NCI-H524 treated with DMSO at 0.1 percent for 48 hours (cell line): ENCODE data around the gene MEF2A.

Experiments
- DNase-seq: peaks from one replicate; lab custom pipeline; 2025; lab: John Stamatoyannopoulos, UW

MEF2A gene

DNA sequence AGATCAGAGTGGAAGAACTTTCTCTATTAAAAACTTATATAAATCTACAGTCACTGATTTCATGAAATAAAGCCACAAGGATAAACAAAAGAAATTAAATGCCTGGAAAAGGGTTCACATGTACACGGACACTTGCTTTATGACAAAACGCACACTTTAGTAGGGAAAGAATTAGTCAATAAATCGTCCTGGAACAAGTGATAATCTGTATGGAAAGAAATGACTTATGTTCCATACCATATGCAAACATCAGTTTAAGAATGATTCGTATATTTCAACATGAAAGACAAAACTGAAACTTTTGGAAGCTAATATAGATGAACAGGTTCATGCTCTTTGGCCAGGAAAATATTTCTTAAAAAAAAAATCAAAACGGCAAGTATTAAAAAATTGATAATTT is 40.2 kb downstream of the MEF2A start:
- no peak for DNase-seq

DNA sequence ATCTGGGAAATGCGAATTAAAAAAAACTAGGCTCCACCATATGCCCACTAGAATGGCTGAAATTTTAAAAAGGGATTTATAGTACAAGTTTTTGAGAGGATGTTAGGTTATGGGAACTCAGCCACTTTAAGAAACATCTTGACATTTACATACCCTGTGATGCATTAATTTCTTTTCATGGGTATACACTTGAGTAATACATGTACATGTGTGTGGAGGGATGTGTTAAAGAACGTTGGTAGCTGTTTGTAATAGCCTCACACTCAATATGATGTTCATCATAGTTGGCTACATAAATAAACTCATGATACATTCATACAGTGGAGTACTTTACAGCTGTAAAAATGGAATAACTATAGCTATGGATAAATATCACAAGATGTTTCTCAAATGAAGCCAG is 40.9 kb downstream of the MEF2A start:
- DNase-seq, result no peak

DNA sequence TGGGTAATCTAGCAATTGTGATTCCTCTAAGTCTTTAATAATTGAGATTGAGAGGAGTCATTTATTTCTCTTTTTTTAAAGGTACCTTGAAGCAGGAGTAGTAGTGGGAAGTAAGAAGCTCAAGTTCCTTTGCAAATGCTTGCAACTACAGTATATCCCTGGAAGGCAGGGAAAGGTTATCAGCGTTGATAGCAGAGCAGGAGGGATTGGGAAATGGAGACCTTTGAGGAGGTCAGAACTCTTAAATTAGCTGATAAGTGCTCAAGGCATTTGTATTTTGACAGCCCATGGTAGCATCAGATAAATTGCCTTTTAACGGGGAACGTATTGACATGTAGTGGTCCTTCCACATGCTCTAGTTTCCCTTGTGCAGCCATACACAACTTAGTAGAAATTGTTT is 47.7 kb downstream of the MEF2A start:
- DNase-seq, result no peak

- no peak for DNase-seq
Observed at GRCh38 chr15:99613887-99614647, 48.3 kb downstream of the MEF2A start.

- no peak for DNase-seq
Observed at GRCh38 chr15:99614749-99615288, 49.0 kb downstream of the MEF2A start.

DNA sequence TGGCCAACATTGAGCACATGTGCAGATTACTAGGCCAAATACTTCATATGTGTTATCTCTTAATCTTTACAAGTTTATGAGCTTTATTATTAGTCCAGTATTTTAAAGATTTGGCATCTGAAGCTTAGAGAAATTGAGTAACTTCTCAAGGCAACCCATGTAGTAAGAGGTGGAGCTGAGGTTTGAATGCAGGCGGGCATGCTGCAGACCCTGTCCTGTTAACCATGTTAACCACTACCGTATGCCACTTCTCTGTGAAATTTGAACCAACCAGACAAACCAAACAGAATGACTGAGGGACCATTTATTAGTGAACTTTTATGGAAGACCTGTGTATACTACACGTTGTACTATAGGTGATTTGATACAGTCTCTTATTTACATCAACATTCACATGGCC is 49.7 kb downstream of the MEF2A start:
- DNase-seq, result no peak

GRCh38 chr15:99616129-99616528 is 50.3 kb downstream of the MEF2A start:
- no peak for DNase-seq

DNA sequence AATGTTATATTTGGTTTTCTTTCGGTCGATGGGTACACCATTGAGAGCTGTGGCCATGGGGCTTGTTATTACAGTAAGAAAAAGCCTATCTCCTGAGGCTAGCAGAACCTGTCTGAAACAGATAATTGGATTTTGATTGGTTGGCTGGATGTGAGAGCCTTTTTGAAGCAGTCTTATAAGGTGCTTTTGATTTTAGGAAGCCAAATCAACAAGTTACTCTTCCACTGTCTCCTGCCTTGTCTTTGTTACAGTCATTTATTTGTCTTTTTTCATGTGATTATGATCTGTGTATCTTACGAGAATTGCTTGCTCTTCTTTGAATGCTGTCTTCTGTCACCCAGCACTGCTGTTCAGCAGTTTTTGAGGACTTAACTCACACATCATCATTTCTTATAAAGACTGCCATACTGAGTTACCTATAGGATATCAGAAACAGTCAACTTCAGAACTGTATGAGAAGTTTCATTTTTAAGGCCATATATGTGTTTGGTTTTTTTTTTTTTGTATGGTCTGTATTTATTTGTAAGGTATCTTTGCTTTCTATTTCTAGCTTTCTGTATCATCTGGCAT is 51.1 kb downstream of the MEF2A start:
- DNase-seq, result no peak

- no peak for DNase-seq
Observed at GRCh38 chr15:99618941-99619411, 53.2 kb downstream of the MEF2A start.

DNA sequence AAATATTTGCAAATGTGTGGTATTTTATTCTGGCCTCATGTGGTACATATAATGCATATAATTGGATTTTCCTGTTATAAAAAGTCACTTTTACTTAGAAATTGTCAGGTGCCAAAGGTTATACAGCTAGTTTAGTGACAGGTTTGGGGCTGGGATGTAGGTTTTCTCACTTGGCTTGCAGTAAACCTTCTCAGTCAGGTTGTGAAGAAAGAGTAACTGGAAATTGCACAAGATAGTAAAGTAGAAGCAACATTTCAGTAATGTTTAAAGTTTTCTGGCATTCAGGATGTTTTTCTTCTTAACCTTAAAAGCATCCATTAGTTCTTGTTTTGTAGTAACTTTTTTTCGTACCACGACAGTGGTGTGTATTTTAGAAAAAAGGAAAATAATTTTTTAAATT is 53.9 kb downstream of the MEF2A start:
- no peak for DNase-seq

GRCh38 chr15:99620178-99620577 is 54.4 kb downstream of the MEF2A start:
- no peak for DNase-seq

- no peak for DNase-seq
Observed at GRCh38 chr15:99621767-99622166, 56.0 kb downstream of the MEF2A start.

DNA sequence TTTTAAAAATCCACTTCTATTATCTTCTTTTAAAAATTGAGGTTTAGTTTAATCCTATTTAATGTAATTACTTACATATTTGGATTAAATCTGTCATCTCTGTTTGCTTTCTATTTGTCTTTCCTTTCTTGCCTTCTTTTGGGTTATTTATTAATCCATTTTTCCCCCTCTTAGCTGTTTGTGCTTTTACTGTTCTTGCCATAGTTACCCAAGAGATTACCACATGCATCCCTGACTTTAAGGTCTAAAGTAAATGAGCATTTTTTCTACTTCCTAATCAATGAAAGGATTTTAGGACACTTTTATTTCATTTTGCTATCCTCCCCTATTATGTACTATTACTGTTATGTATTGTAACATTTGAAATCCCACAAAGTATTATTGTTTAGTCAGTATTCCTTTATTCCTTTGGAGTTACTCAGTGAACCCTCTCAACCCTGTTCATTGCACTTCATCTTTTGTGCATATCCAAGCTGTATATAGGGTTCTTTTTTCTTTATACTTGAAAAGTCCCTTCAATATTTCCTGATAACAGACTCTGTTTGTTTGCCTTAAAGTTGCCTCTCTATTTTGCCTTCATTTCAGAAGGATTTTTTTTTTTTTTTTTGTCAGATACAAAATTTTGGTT is 62.7 kb downstream of the MEF2A start:
- DNase-seq, result no peak

DNA sequence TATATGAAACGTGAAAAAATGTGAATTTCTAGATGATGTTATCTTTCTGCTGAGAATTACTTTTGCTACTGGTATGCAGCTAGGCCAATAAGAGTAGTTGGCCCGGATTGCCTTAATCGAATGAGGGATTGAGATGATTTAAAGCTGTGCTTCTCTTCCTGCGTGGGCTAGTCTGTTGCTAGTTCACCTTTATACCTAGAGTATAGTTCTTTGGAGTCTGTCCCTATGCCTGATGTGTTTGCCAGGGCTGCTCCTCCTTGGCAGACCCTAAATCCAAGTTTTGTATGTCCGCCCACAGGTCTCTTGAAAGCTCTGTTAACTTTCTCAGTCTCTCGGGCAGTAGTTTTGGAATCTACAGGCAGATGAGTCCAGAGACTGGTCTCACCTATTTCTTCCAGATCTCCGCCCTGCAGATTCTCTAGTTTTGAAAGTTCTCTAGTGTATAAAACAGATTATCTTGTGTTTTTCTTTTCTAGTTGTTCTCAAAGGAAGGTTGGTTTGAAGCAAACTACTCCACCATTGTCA is 64.9 kb downstream of the MEF2A start:
- no peak for DNase-seq

DNA sequence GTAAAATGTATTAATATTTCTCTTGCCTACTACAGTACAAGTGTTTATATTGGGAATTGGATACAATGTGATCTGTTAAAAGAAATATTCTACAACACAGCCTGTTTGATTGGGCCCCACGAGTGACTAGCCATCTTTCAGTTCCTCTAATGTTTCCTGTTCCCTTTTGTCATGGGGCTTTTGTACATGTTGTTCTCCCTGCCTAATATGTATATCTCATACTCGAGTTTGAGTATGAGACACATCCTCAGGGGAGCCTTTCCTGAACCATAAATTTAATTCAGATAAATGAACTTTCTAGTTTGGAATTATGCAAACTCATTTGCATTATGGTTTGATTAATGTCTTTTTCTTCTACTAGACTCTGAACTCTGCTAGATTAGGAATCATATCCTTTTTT is 65.5 kb downstream of the MEF2A start:
- DNase-seq, result no peak

- no peak for DNase-seq
Observed at GRCh38 chr15:99632521-99632920, 66.7 kb downstream of the MEF2A start.

DNA sequence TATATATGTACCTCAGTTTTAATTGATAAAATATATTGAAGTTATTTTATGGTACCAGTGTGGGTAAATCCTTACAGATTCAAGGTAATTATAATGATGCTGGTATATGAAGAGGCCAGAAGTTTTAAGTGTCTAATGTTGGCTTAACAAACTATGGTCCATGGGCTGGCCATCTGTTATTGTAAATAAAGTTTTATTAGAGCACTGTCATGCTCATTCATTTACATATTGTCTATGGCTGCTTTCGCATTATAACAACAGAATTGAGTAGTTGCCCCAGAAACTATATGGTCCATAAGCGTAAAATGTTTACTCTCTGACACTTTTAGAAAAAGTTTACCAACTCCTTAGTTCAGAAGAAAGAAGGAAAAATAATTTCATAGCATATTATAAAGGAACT is 67.9 kb downstream of the MEF2A start:
- no peak for DNase-seq

GRCh38 chr15:99634576-99634975 is 68.8 kb downstream of the MEF2A start:
- DNase-seq, result no peak

DNA sequence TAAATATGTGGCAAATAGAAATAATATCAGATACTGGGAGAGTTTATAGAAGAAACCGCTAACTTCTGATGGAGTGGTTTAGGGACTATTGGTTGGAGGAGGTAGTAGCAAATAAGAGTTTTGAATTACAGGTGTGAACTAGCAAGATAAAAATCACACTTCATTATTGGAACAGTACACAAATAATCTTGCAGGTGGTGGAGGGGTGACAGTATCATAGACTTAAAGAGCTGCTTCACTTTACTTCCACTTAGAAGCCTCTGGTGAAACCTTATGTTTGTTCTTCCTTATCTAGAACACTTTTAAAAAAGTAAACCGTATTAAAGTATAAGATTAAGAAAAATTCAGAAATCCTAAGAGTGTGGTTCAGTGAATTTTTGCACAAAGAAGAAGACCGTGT is 69.4 kb downstream of the MEF2A start:
- DNase-seq, result no peak

DNA sequence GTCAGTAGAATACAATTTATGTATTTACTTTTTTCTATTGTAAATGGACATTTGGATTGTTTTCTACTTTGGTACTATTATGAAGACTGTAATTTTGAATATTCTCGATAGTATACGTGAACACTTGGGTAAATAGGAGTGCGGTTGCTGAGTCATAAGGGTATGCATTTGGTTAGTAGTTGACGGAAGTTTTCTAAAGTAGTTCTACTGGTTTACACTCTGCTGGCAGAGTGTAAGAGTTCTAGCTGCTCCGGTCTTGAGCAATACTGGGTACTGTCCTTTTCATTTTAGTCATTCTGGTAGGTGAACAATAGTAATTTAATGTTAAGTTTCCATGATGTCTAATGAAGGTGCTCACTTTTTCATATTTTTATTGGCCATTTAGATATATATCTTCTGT is 70.0 kb downstream of the MEF2A start:
- DNase-seq, result no peak

GRCh38 chr15:99644913-99645542 is 79.2 kb downstream of the MEF2A start:
- no peak for DNase-seq

- no peak for DNase-seq
Observed at GRCh38 chr15:99645543-99645935, 79.8 kb downstream of the MEF2A start.
